HG03521 (cell line): ENCODE data around the gene PIGH.

Experiments used
- ATAC-seq: cut with Tn5 transposase; IDR thresholded peaks from one replicate; pipeline ENCODE4 v1.9.1; 2021; ENCODE audit warnings: mild to moderate bottlenecking, moderate library complexity; ENCODE audit not compliant: unreplicated experiment

The PIGH gene

GRCh38 chr14:67576216-67576955, 23.7 kb downstream of the PIGH start:
- ATAC-seq, result no peak

DNA sequence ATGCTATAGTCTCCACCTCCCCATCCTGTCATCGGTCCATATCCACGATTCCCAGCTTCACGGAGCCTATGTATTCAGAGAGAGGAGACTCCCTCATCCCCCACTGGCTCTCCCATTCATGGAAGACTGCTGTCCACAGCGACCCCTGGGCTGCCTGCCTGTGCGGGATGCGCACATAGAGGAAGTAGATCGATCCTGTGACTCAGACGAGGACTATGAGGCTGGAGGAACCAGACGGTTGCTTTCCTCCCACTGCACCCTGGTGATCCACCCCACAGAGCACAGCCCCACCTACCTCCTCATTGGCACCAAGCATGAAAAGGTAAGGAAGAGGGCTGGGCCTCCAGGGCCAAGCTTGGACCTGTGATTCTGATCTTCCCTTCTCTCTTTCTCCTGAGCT, 24.4 kb downstream of the PIGH start:
- no peak for ATAC-seq

DNA sequence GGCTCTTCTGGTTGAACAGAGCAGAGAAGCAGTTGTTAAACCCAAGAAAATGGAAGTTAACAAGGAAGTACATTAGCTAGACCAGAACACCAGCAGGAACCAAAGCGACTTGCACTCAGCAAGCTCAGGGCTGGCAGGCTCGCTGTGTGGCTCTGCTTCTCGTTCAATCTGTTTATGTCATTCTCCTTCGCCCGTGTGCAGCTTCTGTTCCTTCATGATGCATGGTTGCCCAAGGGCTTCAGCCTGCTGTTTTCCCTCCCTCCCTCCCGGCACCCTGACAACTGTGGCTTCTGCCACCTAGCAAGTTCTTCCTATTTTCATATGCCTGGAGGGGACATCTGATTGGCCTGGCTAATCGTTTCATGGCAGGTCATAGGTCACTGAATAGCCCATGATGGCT, 25.3 kb downstream of the PIGH start:
- no peak for ATAC-seq

GRCh38 chr14:67574156-67574555, 25.9 kb downstream of the PIGH start:
- ATAC-seq, result no peak

- ATAC-seq, result no peak
Measured at GRCh38 chr14:67573228-67574010, 26.6 kb downstream of the PIGH start.

DNA sequence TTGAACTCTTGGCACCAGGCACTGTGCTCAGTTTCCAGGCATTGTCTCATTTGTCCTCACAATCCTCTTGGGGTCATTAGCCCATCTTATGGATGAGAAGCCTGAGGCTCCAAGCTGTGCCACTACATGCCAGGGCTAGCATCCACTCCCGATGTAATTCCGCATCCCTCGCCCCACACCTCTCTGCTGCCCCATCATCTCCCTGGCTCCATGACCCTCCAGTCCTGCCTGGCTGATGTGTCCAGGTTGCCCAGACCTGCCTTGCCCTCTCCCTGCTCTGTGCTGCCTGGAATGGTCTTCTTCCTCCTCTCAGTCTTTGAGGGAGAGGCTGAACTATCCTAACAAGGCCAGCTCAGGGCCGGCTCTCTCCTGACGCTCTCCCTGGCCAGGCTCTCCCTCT, 27.5 kb downstream of the PIGH start:
- no peak for ATAC-seq

DNA sequence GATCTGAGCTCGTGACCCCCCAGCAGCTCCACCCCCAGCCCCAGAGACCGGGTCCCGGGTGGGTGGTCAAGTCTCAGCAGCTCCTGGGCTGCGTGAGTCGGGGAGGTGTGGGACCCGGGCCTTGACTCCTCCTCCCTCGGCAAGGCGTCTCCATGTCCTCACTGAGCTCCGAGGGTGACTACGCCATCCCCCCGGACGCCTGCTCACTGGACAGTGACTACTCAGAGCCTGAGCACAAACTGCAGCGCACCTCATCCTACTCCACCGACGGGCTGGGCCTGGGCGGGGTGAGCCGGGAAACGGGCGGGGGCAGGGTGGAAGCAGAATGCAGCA, 28.1 kb downstream of the PIGH start:
- no peak for ATAC-seq

GRCh38 chr14:67571275-67571990, 28.6 kb downstream of the PIGH start:
- no peak for ATAC-seq

GRCh38 chr14:67570453-67570852, 29.6 kb downstream of the PIGH start:
- ATAC-seq, result no peak

- ATAC-seq, result no peak
Measured at GRCh38 chr14:67569651-67570290, 30.3 kb downstream of the PIGH start.

- ATAC-seq, result no peak
Measured at GRCh38 chr14:67569011-67569650, 30.9 kb downstream of the PIGH start.

DNA sequence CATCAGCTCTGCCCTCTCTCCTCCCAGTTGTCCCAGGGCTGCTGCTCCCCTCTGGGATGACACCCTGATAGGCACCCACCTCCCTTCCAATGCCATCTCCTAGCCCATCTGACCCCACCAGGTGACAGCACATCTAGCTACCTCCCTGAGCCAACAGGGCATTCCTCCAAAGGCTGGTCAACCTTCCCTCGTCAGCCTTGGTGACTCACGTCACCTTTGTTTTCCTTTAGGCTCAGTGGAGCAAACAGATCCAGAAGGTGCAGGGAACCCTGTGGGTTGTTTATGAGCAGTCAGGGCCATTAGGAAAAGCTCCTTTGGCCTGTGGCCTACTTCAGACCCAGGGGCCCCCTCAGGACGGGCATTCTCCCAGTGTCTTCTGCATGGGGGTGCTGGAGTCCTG, 32.4 kb downstream of the PIGH start:
- no peak for ATAC-seq

DNA sequence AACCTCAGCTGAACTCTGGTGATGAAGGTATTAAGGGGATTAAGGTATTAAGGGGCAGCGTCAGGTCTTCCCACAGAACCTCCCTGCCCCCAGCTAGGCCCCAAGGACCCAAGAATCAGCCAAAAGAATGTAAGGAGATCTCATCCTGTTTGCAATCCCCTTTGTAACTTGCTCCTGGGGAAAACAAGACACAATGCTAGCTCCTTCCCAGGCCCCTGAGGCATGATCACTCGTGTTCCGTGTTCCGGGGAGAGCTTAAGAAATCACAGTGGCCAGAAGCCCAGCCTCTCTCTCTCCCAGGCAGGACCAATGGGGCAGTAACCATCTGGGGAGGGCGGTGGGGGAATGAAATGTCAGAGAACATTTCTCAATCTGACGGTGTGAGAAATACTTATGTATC, 33.2 kb downstream of the PIGH start:
- no peak for ATAC-seq

DNA sequence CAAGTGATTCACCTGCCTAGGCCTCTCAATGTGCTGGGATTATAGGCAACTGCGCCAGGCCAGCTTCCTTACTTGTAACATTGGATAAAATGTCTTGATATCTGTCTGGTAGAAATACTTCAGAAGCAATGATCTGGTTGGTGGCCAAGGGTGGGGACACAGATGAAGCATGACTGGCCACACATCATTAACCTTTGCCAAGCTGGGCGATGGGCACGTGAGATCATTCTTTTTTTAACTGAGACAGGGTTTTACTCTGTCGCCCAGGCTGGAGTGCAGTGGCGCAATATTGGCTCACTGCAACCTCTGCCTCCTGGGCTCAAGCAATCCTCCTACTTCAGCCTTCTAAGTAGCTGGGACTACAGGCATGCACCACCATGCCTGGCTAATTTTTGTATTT, 35.8 kb downstream of the PIGH start:
- ATAC-seq, result no peak

DNA sequence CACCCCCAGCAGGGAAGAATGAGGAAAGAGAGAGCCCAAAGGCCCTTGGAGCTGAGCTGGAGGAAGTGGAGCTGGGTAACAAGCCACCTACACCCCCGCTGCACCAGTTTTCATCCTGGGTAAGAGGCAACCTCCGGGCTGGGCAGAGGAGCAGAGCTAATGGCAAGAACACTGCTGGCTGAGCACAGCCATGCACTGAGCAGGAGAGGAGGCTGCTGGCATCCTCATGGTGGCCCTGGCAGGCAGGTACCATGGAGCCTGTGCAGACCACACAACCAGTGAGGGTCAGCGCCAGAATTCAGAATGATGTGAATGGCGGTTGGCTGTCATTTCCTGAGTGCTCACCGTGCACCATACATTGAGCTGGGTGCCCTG, 37.3 kb downstream of the PIGH start:
- no peak for ATAC-seq

DNA sequence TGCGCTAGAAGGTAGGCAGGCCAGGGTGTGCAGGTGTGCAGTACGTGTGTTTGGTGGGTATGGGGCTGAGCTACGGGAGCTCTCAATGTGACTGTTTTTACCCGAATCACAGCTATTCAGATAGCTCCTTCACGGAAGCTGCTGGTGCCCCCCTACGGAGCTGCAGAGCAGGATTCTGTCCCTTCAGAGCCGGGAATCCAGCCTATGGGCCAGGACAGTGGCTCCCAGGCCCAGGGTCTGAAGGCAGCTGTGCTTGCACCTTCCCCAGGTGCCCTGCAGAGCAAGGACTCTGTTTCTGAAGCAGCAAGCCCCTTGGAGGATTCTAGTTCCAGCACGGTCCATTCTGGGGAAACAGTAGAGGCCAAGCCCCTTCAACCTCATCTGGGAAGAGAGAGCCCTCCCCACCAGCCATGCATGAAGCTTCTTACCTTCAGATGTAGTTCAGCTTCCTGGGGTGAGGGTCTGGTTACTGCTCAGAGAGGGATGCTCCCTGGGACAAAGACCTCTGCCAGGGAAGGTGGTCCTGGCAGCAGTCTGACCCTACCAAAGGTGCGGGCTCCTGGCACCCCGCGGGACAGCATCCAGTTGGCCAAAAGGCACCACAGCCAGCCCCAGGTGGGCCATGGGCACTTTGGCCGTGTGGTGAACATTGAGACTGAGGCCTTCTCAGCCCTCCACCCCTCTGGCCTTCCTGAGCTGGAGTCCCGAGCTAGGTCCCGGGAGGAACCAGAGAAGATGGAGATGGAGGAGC, 37.9 kb downstream of the PIGH start:
- no peak for ATAC-seq

DNA sequence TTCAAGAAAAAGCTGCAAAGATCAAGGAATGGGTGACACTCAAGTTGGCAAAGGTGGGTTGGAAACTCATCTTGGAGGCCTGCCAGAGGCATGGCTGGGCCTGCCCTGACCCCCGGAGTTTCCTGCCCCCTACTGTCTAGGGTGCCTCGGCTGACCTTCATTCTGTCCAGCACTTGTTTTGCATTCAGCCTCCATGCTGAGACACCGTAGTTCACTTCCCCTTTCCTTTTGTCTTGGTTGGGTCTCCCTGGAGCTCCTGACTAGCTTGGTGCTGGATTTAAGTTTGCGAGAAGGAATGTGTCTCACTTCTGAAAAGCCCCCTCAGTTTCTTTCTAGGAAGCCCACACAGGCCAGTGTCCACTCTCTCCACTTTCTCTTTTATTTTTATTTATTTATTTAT, 40.4 kb downstream of the PIGH start:
- no peak for ATAC-seq

- no peak for ATAC-seq
Measured at GRCh38 chr14:67557656-67558055, 42.4 kb downstream of the PIGH start.

- no peak for ATAC-seq
Measured at GRCh38 chr14:67557118-67557517, 43.0 kb downstream of the PIGH start.

- no peak for ATAC-seq
Measured at GRCh38 chr14:67556671-67557070, 43.4 kb downstream of the PIGH start.
